ENCODE data around the gene KCNQ1OT1. TPM values are rescaled to one million over a fixed set of nuclear protein-coding genes. Genes with fewer than 3 reads are reported as not detected.

The KCNQ1OT1 gene
- total RNA-seq, 1 experiment from 2014 or later: 1.3 TPM

DNA sequence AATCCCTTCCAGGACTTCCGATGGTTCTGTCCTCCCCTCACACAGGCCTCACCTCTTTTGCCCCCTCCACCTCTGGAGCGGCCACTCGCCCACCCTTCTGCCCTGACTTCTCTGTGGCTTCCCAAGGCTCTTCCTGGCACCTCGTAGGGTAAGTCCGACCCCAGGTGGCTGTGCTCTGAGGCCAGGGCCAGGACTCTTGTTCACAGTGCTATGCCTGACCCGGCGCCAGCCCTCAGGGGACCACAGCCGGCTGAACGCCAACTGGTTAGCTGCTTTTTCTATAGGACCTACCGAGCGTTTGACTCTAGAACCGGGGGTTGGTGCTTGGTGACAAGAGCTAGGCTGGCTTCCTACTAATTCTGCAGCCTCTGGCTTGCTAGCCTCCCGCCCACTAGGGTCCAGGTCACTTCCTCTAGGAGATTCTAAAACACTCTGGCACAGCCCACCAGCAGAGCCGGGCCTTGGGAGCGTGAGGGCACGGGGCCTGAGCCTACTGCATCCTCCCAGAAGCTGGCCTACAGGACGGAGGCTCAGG, 28.4 kb upstream of the KCNQ1OT1 start:
- BruUV-seq (replicated peaks): no TSS peak
- H3K27me3 Mint-ChIP-seq (ENCODE audit: unreplicated experiment): peaks cover 64% of the 10 kb centered on the region
- no peaks in the 10 kb centered on the region for H3K9me3 Mint-ChIP-seq (ENCODE audit: low read depth, unreplicated experiment)
- no peak overlapping the region for H3K27ac Mint-ChIP-seq (ENCODE audit: unreplicated experiment)
- TF ChIP-seq, protein P1, sequence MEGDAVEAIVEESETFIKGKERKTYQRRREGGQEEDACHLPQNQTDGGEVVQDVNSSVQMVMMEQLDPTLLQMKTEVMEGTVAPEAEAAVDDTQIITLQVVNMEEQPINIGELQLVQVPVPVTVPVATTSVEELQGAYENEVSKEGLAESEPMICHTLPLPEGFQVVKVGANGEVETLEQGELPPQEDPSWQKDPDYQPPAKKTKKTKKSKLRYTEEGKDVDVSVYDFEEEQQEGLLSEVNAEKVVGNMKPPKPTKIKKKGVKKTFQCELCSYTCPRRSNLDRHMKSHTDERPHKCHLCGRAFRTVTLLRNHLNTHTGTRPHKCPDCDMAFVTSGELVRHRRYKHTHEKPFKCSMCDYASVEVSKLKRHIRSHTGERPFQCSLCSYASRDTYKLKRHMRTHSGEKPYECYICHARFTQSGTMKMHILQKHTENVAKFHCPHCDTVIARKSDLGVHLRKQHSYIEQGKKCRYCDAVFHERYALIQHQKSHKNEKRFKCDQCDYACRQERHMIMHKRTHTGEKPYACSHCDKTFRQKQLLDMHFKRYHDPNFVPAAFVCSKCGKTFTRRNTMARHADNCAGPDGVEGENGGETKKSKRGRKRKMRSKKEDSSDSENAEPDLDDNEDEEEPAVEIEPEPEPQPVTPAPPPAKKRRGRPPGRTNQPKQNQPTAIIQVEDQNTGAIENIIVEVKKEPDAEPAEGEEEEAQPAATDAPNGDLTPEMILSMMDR (IDR thresholded peaks at IDR 0.05; ENCODE audit: unreplicated experiment): no peak
- intact Hi-C loops (cut with micrococcal nuclease; ENCODE audit: unreplicated experiment): no loop called here
- H3K36me3 Mint-ChIP-seq (ENCODE audit: insufficient read depth, unreplicated experiment): no peaks in the 10 kb centered on the region
- CTCF ChIA-PET: no interaction called here
- H3K4me3 Mint-ChIP-seq (ENCODE audit: low read depth, unreplicated experiment): no peak overlapping the region
- H3K4me1 Mint-ChIP-seq (ENCODE audit: low read depth, unreplicated experiment): no peaks in the 10 kb centered on the region
- DNase-seq: no peak

DNA sequence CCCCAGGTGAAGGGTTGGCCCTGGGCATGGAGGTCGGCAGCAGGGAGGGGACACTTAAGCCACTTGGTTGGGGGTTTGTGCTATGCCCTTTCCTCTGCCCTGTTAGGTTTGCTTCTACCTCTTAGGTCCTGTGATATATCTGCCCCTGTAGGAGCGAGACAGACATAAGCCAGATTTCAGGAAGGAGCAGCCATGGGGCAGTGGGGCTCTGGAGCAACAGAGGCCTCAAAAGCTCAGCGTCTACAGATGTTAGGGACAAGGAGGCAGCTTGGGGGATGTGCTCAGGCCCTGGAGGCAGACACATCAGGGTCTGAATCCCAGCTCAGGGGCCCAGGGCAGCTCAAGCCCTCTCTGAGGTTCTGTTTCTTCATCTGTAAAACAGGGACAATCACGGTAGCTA, 27.2 kb upstream of the KCNQ1OT1 start:
- no TSS peak for BruUV-seq (replicated peaks)
- H3K36me3 Mint-ChIP-seq (ENCODE audit: insufficient read depth, unreplicated experiment): no peaks in the 10 kb centered on the region
- TF ChIP-seq, protein P1 (IDR thresholded peaks at IDR 0.05; ENCODE audit: unreplicated experiment): no peak
- CTCF ChIA-PET: no interaction called here
- DNase-seq: no peak
- H3K4me3 Mint-ChIP-seq (ENCODE audit: low read depth, unreplicated experiment): no peak overlapping the region
- H3K9me3 Mint-ChIP-seq (ENCODE audit: low read depth, unreplicated experiment): no peaks in the 10 kb centered on the region
- H3K27ac Mint-ChIP-seq (ENCODE audit: unreplicated experiment): no peak overlapping the region
- H3K27me3 Mint-ChIP-seq (ENCODE audit: unreplicated experiment): peaks cover 64% of the 10 kb centered on the region
- intact Hi-C loops (cut with micrococcal nuclease; ENCODE audit: unreplicated experiment): no loop called here
- H3K4me1 Mint-ChIP-seq (ENCODE audit: low read depth, unreplicated experiment): no peaks in the 10 kb centered on the region

DNA sequence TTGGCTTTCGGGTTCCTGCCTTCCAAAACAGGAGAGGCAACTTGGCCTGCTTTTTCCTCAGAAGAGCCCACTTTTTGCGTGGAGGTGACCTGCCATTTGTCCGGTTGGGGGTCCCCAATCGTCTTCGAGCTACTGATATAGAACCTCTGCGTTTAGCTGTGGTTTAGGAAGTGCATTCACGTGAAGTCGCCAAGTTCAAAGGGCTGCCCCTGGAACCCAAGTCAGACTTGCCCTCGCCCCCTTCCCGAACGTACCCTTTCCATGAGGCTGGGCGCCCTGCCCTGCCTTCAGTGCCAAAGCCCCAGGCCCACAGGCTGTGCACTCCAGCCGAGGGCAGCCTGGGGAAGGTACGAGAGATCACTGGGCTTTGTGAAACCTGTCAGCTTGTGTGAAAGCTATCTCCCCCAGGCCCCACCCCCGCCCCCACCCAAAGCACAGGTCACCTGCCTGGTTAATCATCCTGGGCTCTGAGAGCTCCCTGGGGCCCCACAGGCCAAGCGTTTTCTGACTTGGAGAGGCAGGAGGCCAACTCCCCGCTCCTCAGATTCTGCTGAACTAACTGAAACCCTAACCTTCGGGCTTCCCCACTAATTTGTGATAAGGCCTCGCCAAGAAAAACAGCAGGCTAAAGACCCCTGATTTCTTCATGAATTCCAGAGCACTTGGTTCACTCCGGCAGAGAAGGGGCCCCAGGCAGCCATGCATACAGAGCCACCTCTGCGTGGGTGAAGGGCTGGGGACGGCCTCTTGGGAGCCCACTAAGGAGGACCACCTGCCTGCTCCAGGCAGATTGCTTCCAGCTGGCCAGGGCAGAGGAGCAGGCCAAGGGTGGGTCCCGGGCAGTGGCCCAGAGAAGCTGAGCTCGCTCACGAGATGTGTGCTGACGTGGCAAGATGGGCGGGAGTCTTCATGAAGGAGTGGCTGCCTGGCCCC, 25.8 kb upstream of the KCNQ1OT1 start:
- no peak for DNase-seq
- Mint-ChIP-seq H3K27ac (ENCODE audit: unreplicated experiment) (no peak overlapping the region), H3K4me1 (ENCODE audit: low read depth, unreplicated experiment) (no peaks in the 10 kb centered on the region), H3K27me3 (ENCODE audit: unreplicated experiment) (peaks cover 67% of the 10 kb centered on the region), H3K4me3 (ENCODE audit: low read depth, unreplicated experiment) (no peak overlapping the region), H3K36me3 (ENCODE audit: insufficient read depth, unreplicated experiment) (peaks cover 3% of the 10 kb centered on the region), H3K9me3 (ENCODE audit: low read depth, unreplicated experiment) (no peaks in the 10 kb centered on the region)
- intact Hi-C loops (cut with micrococcal nuclease; ENCODE audit: unreplicated experiment): no loop called here
- CTCF ChIA-PET: no interaction called here
- TF ChIP-seq, protein P1 (IDR thresholded peaks at IDR 0.05; ENCODE audit: unreplicated experiment): no peak
- BruUV-seq (replicated peaks): no TSS peak

DNA sequence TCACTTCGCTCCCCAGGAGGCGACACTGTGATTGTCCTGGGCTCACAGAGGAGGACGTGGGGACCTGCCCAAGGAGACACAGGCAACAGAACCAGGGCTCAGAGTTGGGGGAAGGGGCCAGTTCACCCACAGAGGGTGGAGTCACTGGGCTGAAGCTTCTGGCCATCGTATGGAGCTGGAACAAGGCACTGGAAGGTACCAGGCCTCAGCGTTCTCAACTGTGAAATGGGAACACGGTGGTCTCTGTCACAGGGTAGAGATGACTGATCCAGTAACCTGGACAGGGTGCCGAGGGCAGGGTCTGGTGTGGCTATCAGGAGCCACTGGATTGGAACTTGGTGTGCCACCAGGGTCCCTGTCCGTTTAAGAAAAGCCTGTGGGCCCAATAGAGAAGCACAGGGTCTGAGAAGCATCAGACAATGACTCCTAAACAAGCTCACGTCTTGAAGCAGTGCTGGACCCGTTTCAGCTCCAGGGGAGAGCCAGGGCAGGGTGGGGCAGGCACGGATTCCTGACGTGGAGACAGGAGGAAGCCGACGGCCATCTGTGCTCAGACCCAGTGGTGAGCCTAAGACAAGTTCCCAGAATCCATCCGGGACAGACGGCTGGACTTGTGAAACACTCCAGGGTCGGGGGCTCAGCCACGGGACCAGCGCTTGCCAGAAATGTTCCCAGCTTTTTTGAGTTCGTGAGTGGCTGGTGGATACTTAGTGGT, 25.0 kb upstream of the KCNQ1OT1 start:
- intact Hi-C loops (cut with micrococcal nuclease; ENCODE audit: unreplicated experiment): no loop called here
- H3K4me1 Mint-ChIP-seq (ENCODE audit: low read depth, unreplicated experiment): no peaks in the 10 kb centered on the region
- H3K27me3 Mint-ChIP-seq (ENCODE audit: unreplicated experiment): peaks cover 69% of the 10 kb centered on the region
- no TSS peak for BruUV-seq (replicated peaks)
- no peak overlapping the region for H3K4me3 Mint-ChIP-seq (ENCODE audit: low read depth, unreplicated experiment)
- CTCF ChIA-PET: interaction anchor here (0.6 kb wide), 1 partner anchor 166 kb away, joined by 3 read pairs; no protein-coding TSS in a partner anchor
- H3K27ac Mint-ChIP-seq (ENCODE audit: unreplicated experiment): no peak overlapping the region
- TF ChIP-seq, protein P1 (IDR thresholded peaks at IDR 0.05; ENCODE audit: unreplicated experiment): no peak
- no peak for DNase-seq
- H3K36me3 Mint-ChIP-seq (ENCODE audit: insufficient read depth, unreplicated experiment): peaks cover 3% of the 10 kb centered on the region
- no peaks in the 10 kb centered on the region for H3K9me3 Mint-ChIP-seq (ENCODE audit: low read depth, unreplicated experiment)

All from Calu3 (cell line).